K562 (cell line): Measurements from ENCODE around the gene TIGD7. TPM values are rescaled to one million over a fixed set of nuclear protein-coding genes. Genes with fewer than 3 reads are reported as not detected.

ENCODE experiments used
- KDM2B ChIP-seq: fragments of 250-450 bp; sonication (Bioruptor Pico); IDR thresholded peaks from 2 replicates; pipeline ENCODE4 v1.8.0; 2021; ENCODE audit warnings: mild to moderate bottlenecking, moderate library complexity
- RB1 ChIP-seq: fragments of 450-650 bp; IDR thresholded peaks from 2 replicates; pipeline ENCODE4 v1.6.1; 2017; ENCODE audit warnings: low read depth, mild to moderate bottlenecking
- SAFB2 ChIP-seq: fragments of 200-400 bp; formaldehyde crosslinking; IDR thresholded peaks from 2 replicates; pipeline ENCODE4 v1.6.1; 2018; ENCODE audit warnings: borderline replicate concordance, low read length, low read depth, moderate library complexity; ENCODE audit not compliant: severe bottlenecking
- TSHZ1 ChIP-seq: fragments of 250-450 bp; sonication (Bioruptor Pico); IDR thresholded peaks from 2 replicates; pipeline ENCODE4 v1.4.0; 2020; ENCODE audit warnings: mild to moderate bottlenecking, moderate library complexity
- ZFP91 ChIP-seq: sonication (generic); formaldehyde crosslinking; IDR thresholded peaks from 2 replicates; pipeline ENCODE4 v1.8.0; 2022; ENCODE audit warnings: mild to moderate bottlenecking, missing genetic modification reagents
- ZNF175 ChIP-seq: fragments of 200-800 bp; sonication (Bioruptor generic); IDR thresholded peaks from 2 replicates; pipeline ENCODE4 v1.6.1; 2016; ENCODE audit warnings: low read depth, mild to moderate bottlenecking, missing genetic modification characterization, missing compliant biosample characterization
- polyA plus RNA-seq, 8 experiments: library from polyadenylated mRNA; depleted of rRNA in 4 of 8; stranded (reverse) in 5 of 8; unstranded in 3 of 8; fragments of >200 nt; fragmentation: Nextera tagmentation in 2 of 8; fragmentation: Illumina TruSeq in 1 of 8; extraction: Ambion mirVana in 2 of 8; extraction: Trizol in 1 of 8; gene quantifications; 2 replicates each; pipeline versions ENCODE4 v1.2.1 to v1.2.3, GENCODE V29; 2011 to 2014; ENCODE audit warnings: inconsistent platforms in 1 of 8, missing spikeins in 1 of 8
- total RNA-seq, 7 experiments: library from RNA; depleted of rRNA in 6 of 7; stranded (reverse); fragments of >200 nt in 6 of 7; fragmentation: Illumina TruSeq in 2 of 7; extraction: Trizol in 2 of 7; gene quantifications; 2 replicates each; pipeline versions ENCODE4 v1.2.1 to v1.2.3, GENCODE V29; 2011 to 2021; ENCODE audit warnings: low replicate concordance in 1 of 7
- TF ChIP-seq, protein P1 (sequence below): fragments of 450-650 bp; conservative IDR thresholded peaks from 2 replicates; pipeline ENCODE4 v1.6.1; 2016; ENCODE audit warnings: missing genetic modification characterization, low read depth, mild to moderate bottlenecking, control low read depth, missing compliant biosample characterization
- TF ChIP-seq, protein P2 (sequence below), 2 experiments: fragments of 450-650 bp in 1 of 2; sonication (generic) in 1 of 2; formaldehyde crosslinking in 1 of 2; IDR thresholded peaks; 2 replicates each; pipeline versions ENCODE4 v1.7.1 to v1.9.0; 2016 to 2022; ENCODE audit warnings: inconsistent platforms in 1 of 2, mild to moderate bottlenecking in 1 of 2, missing genetic modification reagents in 1 of 2

TIGD7 gene
- total and polyA plus RNA-seq, 9 of the 15 experiments (the other 6 are each of a cell fraction or from before 2014, with no cell fraction given): 0.84 to 10.7 (median 6.7) TPM

DNA sequence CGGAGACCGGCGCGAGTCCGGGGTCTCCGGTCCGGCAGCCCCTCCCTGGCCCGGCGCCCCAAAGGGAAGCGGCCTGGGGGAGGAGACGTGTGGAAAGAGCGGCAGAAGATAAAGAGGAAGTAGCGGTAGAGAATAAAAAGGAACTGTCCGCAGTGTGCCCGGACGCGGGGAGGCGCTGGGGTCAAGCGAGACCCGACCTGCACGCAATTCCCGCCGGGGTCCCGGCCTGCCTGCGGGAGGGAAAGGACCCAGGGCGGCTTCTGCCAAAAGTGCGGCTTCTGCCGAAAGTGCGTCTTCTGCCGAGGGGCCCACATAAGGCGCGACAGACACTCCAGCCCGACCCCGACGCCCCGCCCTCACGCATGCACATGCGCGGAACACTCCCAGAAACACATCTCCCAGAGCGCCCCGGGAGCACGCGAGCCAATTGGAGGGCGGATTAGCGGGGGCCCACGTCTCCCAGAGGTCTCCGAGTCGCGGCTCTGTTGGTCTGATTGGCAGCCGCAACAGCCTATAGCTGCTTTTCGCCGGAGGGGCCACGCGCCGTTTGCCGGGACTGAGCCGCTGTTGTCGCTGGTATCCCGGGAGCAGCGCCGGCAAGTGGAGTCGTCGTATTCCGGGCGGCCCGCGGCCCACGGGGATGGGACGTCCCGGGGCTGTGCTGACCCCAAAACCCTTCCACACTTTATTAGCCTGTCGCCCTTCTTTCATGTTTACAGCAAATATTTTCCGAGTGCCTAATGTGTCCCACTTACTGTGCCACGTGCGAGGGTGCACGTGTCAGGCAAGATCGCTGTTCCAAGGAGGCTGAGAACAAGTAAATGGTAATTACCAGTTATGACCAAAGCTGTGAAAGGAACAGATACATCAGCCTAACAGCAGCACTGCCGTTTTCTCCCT, 40.8 kb downstream of the TIGD7 start (continued):
- TF ChIP-seq, protein P1, sequence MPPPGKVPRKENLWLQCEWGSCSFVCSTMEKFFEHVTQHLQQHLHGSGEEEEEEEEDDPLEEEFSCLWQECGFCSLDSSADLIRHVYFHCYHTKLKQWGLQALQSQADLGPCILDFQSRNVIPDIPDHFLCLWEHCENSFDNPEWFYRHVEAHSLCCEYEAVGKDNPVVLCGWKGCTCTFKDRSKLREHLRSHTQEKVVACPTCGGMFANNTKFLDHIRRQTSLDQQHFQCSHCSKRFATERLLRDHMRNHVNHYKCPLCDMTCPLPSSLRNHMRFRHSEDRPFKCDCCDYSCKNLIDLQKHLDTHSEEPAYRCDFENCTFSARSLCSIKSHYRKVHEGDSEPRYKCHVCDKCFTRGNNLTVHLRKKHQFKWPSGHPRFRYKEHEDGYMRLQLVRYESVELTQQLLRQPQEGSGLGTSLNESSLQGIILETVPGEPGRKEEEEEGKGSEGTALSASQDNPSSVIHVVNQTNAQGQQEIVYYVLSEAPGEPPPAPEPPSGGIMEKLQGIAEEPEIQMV (tag): no peak
- TF ChIP-seq KDM2B (peak; percentile 73; the same call in 1 of the 2 replicates), TSHZ1 (CRISPR knock-in tag) (no peak), RB1 (peak; percentile 81), ZNF175 (CRISPR knock-in tag) (peak; percentile 66; the same call in 1 of the 2 replicates), ZFP91 (CRISPR knock-in tag) (no peak), SAFB2 (no peak)
- TF ChIP-seq, protein P2, sequence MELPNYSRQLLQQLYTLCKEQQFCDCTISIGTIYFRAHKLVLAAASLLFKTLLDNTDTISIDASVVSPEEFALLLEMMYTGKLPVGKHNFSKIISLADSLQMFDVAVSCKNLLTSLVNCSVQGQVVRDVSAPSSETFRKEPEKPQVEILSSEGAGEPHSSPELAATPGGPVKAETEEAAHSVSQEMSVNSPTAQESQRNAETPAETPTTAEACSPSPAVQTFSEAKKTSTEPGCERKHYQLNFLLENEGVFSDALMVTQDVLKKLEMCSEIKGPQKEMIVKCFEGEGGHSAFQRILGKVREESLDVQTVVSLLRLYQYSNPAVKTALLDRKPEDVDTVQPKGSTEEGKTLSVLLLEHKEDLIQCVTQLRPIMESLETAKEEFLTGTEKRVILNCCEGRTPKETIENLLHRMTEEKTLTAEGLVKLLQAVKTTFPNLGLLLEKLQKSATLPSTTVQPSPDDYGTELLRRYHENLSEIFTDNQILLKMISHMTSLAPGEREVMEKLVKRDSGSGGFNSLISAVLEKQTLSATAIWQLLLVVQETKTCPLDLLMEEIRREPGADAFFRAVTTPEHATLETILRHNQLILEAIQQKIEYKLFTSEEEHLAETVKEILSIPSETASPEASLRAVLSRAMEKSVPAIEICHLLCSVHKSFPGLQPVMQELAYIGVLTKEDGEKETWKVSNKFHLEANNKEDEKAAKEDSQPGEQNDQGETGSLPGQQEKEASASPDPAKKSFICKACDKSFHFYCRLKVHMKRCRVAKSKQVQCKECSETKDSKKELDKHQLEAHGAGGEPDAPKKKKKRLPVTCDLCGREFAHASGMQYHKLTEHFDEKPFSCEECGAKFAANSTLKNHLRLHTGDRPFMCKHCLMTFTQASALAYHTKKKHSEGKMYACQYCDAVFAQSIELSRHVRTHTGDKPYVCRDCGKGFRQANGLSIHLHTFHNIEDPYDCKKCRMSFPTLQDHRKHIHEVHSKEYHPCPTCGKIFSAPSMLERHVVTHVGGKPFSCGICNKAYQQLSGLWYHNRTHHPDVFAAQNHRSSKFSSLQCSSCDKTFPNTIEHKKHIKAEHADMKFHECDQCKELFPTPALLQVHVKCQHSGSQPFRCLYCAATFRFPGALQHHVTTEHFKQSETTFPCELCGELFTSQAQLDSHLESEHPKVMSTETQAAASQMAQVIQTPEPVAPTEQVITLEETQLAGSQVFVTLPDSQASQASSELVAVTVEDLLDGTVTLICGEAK (IDR thresholded peaks at IDR 0.05): peak; percentile 77
- TF ChIP-seq, protein P2 (CRISPR knock-in tag; IDR thresholded peaks at IDR 0.05): peak; percentile 66; the same call in 1 of the 2 replicates
